OCI-LY7 (cell line): ENCODE measurements around the gene PHF20. TPM values are rescaled to one million over a fixed set of nuclear protein-coding genes. Genes with fewer than 3 reads are reported as not detected.

ENCODE experiments used
- BruUV-seq: library from RNA; stranded (reverse); fragments of 400-500 nt; replicated peaks from 2 replicates; lab custom pipeline; 2021; lab: Mats Ljungman, UMichigan
- CTCF ChIA-PET: fragments of 300-600 bp; sonication (Branson Sonifier 250); formaldehyde crosslinking; loops from one replicate; lab custom pipeline; 2022; ENCODE audit warnings: antibody characterized with exemption; ENCODE audit not compliant: unreplicated experiment; lab: Charles Lee
- POLR2A ChIA-PET: fragments of 300-600 bp; sonication (Branson Sonifier 250); formaldehyde crosslinking; loops from one replicate; lab custom pipeline; 2022; ENCODE audit warnings: antibody characterized with exemption; lab: Charles Lee
- DNase-seq: peaks from one replicate; pipeline ENCODE4 v3.0.0-alpha.2; 2015; ENCODE audit warnings: low spot score
- H2AFZ ChIP-seq: fragments of 200-600 bp; sonication (generic), shearing (Covaris generic); 2 replicates; pipeline ENCODE4 v1.6.1; 2014; ENCODE audit warnings: mild to moderate bottlenecking, antibody characterized with exemption, low read length, moderate library complexity
- H3K27ac ChIP-seq: fragments of 200-600 bp; sonication (generic); 2 replicates; pipeline ENCODE4 v1.5.1; 2014; ENCODE audit warnings: mixed run types, low read depth, mild to moderate bottlenecking, moderate library complexity, low read length, inconsistent platforms; ENCODE audit not compliant: poor library complexity, severe bottlenecking
- H3K36me3 ChIP-seq: fragments of 200-600 bp; sonication (generic); 2 replicates; pipeline ENCODE4 v1.6.1; 2014; ENCODE audit warnings: mild to moderate bottlenecking, antibody characterized with exemption, low read length, moderate library complexity, mixed read lengths; ENCODE audit not compliant: insufficient read depth
- H3K4me1 ChIP-seq: fragments of 200-600 bp; sonication (generic); 2 replicates; pipeline ENCODE4 v1.5.1; 2014; ENCODE audit warnings: mild to moderate bottlenecking, low read length; ENCODE audit not compliant: insufficient read depth, poor library complexity, severe bottlenecking
- H3K4me2 ChIP-seq: fragments of 200-600 bp; sonication (generic); 2 replicates; pipeline ENCODE4 v1.6.1; 2014; ENCODE audit warnings: mild to moderate bottlenecking, low read length
- H3K4me3 ChIP-seq: fragments of 200-600 bp; sonication (generic); 2 replicates; pipeline ENCODE4 v1.5.1; 2014; ENCODE audit warnings: mild to moderate bottlenecking, low read depth, low read length; ENCODE audit not compliant: poor library complexity, severe bottlenecking
- H3K79me2 ChIP-seq: fragments of 200-600 bp; sonication (generic); 2 replicates; pipeline ENCODE4 v1.6.1; 2016; ENCODE audit warnings: low read depth, mild to moderate bottlenecking, low read length, moderate library complexity, mixed read lengths; ENCODE audit not compliant: insufficient read depth
- H3K9me2 ChIP-seq: fragments of 200-600 bp; sonication (generic); 2 replicates; pipeline ENCODE4 v1.6.1; 2016; ENCODE audit warnings: mild to moderate bottlenecking, low read length, mixed read lengths; ENCODE audit not compliant: insufficient read depth
- H3K9me3 ChIP-seq: fragments of 200-600 bp; sonication (generic); 2 replicates; pipeline ENCODE4 v1.6.1; 2014; ENCODE audit warnings: mild to moderate bottlenecking, mixed run types, low read length, mixed read lengths
- H4K20me1 ChIP-seq: fragments of 200-600 bp; sonication (generic); 2 replicates; pipeline ENCODE4 v1.6.1; 2014; ENCODE audit warnings: mild to moderate bottlenecking, antibody characterized with exemption, low read length, moderate library complexity, mixed read lengths; ENCODE audit not compliant: insufficient read depth
- EZH2phosphoT487 ChIP-seq: fragments of 200-600 bp; sonication (generic); IDR thresholded peaks from 2 replicates; pipeline ENCODE4 v1.6.1; 2018; ENCODE audit warnings: low read depth, borderline replicate concordance, mild to moderate bottlenecking, mixed run types, antibody characterized with exemption, low read length, moderate library complexity, mixed read lengths
- intact Hi-C: fragments of 100-400 bp; cut with micrococcal nuclease; formaldehyde crosslinking; loops from one replicate; pipeline ENCODE4 v1.10.0; 2022; ENCODE audit not compliant: unreplicated experiment
- total RNA-seq, 2 experiments: library from RNA; depleted of rRNA in 1 of 2; stranded (reverse); fragments of >200 nt in 1 of 2; shearing (Covaris generic) in 1 of 2; gene quantifications; 2 replicates each; pipeline ENCODE4 v1.2.3, GENCODE V29; 2014 to 2022
- TF ChIP-seq, protein P1 (sequence below): fragments of 200-600 bp; sonication (generic); conservative IDR thresholded peaks from 2 replicates; pipeline ENCODE4 v1.5.1; 2014; ENCODE audit warnings: mild to moderate bottlenecking, antibody characterized with exemption, low read length, moderate library complexity, mixed read lengths

The PHF20 gene
- total RNA-seq, 2 experiments from 2014 or later = 37.9 to 47.8 TPM

GRCh38 chr20:35856866-35857265 is 85.1 kb downstream of the PHF20 start:
- intact Hi-C loops = no loop called here
- BruUV-seq = no TSS peak
- H3K27ac ChIP-seq = no peak overlapping the region
- ChIA-PET POLR2A (interaction anchor here (0.6 to 0.8 kb wide), 3 partner anchors 88 to 767 kb away, joined by 3 read pairs; no protein-coding TSS in a partner anchor), CTCF (no interaction called here)
- H4K20me1 ChIP-seq = no peaks in the 10 kb centered on the region
- peaks cover 34% of the 10 kb centered on the region for H3K36me3 ChIP-seq
- no peaks in the 10 kb centered on the region for H3K9me2 ChIP-seq
- no peak overlapping the region for H3K4me2 ChIP-seq
- H3K4me3 ChIP-seq = no peak overlapping the region
- H2AFZ ChIP-seq = no peak overlapping the region
- no peak for TF ChIP-seq EZH2phosphoT487
- no peak for DNase-seq
- no peaks in the 10 kb centered on the region for H3K4me1 ChIP-seq
- no peaks in the 10 kb centered on the region for H3K9me3 ChIP-seq
- no peaks in the 10 kb centered on the region for H3K79me2 ChIP-seq

- DNase-seq = no peak
- TF ChIP-seq, protein P1, sequence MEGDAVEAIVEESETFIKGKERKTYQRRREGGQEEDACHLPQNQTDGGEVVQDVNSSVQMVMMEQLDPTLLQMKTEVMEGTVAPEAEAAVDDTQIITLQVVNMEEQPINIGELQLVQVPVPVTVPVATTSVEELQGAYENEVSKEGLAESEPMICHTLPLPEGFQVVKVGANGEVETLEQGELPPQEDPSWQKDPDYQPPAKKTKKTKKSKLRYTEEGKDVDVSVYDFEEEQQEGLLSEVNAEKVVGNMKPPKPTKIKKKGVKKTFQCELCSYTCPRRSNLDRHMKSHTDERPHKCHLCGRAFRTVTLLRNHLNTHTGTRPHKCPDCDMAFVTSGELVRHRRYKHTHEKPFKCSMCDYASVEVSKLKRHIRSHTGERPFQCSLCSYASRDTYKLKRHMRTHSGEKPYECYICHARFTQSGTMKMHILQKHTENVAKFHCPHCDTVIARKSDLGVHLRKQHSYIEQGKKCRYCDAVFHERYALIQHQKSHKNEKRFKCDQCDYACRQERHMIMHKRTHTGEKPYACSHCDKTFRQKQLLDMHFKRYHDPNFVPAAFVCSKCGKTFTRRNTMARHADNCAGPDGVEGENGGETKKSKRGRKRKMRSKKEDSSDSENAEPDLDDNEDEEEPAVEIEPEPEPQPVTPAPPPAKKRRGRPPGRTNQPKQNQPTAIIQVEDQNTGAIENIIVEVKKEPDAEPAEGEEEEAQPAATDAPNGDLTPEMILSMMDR = no peak
- TF ChIP-seq EZH2phosphoT487 = no peak
- no TSS peak for BruUV-seq
- no peak overlapping the region for H3K27ac ChIP-seq
- no peaks in the 10 kb centered on the region for H4K20me1 ChIP-seq
- no peaks in the 10 kb centered on the region for H3K9me3 ChIP-seq
- H3K36me3 ChIP-seq = peaks cover 24% of the 10 kb centered on the region
- no peak overlapping the region for H3K4me2 ChIP-seq
- no peak overlapping the region for H3K4me3 ChIP-seq
- intact Hi-C loops = no loop called here
- H2AFZ ChIP-seq = no peak overlapping the region
- ChIA-PET POLR2A (no interaction called here), CTCF (interaction anchor here (0.6 kb wide), 1 partner anchor 616 kb away, joined by 3 read pairs; no protein-coding TSS in a partner anchor)
- H3K4me1 ChIP-seq = no peaks in the 10 kb centered on the region
- no peaks in the 10 kb centered on the region for H3K9me2 ChIP-seq
- no peaks in the 10 kb centered on the region for H3K79me2 ChIP-seq
Observed at GRCh38 chr20:35866418-35867202, 94.8 kb downstream of the PHF20 start.

DNA sequence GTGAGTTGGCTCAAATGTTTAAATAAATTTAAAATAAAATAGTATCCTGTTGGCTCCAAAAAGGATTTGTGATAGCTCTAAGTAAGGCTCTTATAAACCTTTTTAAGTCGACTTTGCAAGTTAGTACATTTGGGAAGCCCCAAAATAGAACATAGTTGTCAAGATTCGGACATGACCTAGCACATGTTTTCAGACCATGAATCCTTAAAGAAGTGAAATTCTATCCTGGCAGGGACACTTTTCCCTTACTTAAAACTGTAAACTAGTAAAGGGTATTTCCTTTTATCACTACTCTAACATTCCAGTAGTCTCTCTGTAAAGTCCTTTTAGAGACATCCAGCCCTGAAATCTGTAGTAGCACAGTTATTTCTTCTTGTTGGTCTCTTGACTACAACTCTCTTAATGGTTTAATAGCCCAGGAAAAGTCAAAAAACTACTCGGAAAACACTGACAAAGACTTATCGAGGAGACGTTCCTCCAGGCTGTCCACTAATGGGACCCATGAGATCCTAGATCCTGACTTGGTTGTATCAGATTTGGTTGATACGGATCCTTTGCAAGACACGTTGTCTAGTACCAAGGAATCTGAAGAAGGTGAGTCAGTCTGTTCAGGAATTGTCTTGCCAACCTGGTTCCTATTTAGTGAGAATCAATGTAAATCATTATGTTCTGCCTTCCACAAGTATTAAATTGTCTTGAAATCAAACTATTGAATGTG is 98.9 kb downstream of the PHF20 start:
- POLR2A ChIA-PET = interaction anchor here (0.7 kb wide), 1 partner anchor 216 kb away, joined by 5 read pairs; no protein-coding TSS in a partner anchor
- no peaks in the 10 kb centered on the region for H4K20me1 ChIP-seq
- H3K27ac ChIP-seq = no peak overlapping the region
- no peak overlapping the region for H2AFZ ChIP-seq
- H3K4me1 ChIP-seq = no peaks in the 10 kb centered on the region
- H3K9me2 ChIP-seq = no peaks in the 10 kb centered on the region
- no peak for DNase-seq
- H3K4me3 ChIP-seq = no peak overlapping the region
- no TSS peak for BruUV-seq
- intact Hi-C loops = no loop called here
- CTCF ChIA-PET = no interaction called here
- peaks cover 25% of the 10 kb centered on the region for H3K36me3 ChIP-seq
- H3K9me3 ChIP-seq = no peaks in the 10 kb centered on the region
- no peaks in the 10 kb centered on the region for H3K79me2 ChIP-seq
- TF ChIP-seq EZH2phosphoT487 = no peak
- TF ChIP-seq, protein P1 = no peak
- no peak overlapping the region for H3K4me2 ChIP-seq
